Esophagus muscularis mucosa (tissue), 3 donors: ENCODE data around the gene AUNIP.

Experiments
- CTCF ChIP-seq, 3 experiments: fragments of 200-600 bp in 2 of 3; fragments of 450-650 bp in 1 of 3; sonication (generic) in 2 of 3; IDR thresholded peaks; one replicate each; pipeline ENCODE4 v1.5.1; 2017 to 2019; ENCODE audit warnings: antibody characterized with exemption in 3 of 3, mild to moderate bottlenecking in 2 of 3, moderate library complexity in 1 of 3
- POLR2A ChIP-seq: fragments of 450-650 bp; IDR thresholded peaks from one replicate; pipeline ENCODE4 v1.6.1; 2017; ENCODE audit warnings: antibody characterized with exemption, moderate library complexity, mild to moderate bottlenecking, low read depth

- TF ChIP-seq CTCF (IDR thresholded peaks at IDR 0.05) (no peak), POLR2A (no peak)
Observed at GRCh38 chr1:25847929-25848328, 11.3 kb downstream of the AUNIP start.
